ENCODE measurements around the gene PCYT1A.
A peak's percentile ranks its signal among the peaks of the same experiment; 100 is the strongest.
"Not testable (repeated sequence)": the region's sequence is repeated elsewhere in the genome, so short reads cannot be mapped to it uniquely, and the experiment has no call there.

Gene PCYT1A

DNA sequence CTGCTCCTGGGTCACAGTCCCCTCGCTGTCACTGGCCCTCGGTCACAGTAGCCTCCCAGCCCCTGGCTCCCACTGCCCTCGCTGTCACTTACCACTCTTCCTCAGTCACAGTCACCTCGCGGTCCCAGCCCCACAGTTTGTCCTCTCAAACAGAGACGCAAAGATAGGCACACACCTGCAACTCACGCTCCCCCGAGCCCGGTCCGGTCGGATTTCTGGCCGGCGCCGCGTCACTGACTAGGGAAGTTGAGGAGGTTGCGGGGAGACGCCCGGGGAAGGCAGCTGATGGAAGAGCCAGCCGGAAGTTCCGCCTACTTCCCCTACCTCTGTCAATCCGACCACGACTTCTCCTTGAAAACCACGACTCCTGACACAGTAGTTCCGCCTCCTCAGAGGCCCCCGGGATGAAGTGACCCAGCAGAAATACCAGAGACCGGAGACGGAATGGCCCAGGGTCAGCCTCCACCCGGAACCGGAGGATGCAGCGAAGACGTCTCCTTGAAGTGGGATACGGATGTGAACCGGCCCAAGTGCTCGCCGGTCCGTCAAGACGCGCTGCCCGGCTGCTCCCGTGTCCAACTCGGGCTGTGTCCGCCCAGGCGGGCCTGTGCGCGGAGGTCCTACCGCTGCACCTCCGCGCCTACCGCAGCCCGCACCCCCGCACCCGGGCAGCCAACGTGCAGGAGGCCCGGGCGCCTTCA, at the start of gene PCYT1A:
Gene PCYT1A, minus strand, starts transcription at position 287 of the 701 bp plus-strand sequence. CDS start 17,195 bp downstream, outside the sequence.
- peak; percentile 97 for DNase-seq

DNA sequence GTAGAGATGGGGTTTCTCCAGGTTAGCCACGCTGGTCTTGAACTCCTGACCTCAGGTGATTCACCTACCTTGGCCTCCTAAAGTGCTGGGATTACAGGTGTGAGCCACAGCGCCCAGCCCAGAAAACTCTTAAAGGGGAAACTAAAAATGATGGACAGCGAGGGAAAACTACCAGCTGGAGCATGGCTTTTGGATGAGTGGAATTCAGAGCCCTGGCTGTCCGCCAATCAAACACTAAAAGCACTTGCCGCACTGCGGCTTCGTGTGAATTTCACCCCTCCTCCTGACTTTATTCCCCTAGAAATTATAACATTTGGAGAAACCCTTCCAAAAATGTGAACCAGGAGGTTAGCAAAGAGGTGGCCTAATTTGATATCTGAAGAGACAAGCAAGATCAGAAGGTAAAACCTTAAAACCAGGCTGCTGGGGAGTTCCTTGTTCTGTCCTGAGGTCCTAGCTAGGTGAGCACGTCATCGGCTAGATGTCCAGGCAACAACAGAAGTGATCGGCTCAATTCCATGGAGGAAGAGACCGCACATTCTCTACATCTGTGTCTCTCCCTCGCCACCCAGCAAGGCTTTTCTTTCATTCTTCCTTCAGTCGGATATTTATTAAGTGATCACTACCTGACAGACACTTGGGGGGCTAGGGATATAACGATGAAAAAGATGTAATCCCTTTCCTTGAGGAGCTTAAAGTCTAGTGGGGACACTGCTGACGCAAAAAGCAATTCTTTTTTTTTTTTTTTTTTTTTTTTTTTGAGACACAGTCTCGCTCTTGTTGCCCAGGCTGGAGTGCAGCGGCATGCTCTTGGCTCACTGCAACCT, 49.0 kb upstream of the PCYT1A start:
- DNase-seq: no peak

DNA sequence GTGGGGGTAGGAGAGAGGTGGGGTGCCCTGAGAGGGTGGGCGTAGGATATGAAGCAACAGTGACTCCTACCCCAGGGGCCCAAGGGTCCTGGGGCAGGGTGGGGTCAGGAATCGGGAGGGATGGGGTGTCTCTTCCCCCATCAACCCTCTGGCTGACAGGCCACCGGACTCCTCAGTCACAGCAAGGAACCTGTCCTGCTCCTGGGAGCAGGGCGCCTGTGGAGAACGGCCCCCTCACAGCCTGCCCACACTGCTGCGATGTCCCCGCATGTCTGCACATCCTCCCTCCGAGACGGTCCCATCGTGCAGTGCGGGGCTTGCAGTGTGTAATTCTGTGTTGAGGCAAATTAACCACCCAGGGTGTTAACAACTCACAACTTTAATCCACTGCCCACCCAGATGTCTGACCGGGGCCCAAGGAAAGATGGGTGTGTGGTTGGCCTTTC, 48.0 kb upstream of the PCYT1A start:
- no peak for DNase-seq

DNA sequence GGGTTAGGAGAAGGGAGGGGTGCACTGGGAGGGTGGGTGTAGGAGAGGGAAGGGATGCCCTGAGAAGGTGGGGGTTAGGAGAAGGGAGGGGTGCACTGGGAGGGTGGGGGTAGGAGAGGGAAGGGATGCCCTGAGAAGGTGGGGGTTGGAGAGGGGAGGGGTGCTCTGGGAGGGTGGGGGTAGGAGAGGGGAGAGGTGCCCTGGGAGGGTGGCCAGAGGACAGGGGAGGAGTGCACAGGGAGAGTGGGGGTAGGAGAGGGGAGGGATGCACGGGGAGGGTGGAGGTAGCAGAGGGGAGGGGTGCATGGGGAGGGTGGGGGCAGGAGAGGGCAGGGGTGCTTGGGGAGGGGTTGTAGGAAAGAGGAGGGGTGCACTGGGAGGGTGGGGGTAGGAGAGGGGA, 47.5 kb upstream of the PCYT1A start:
- DNase-seq: no peak

DNA sequence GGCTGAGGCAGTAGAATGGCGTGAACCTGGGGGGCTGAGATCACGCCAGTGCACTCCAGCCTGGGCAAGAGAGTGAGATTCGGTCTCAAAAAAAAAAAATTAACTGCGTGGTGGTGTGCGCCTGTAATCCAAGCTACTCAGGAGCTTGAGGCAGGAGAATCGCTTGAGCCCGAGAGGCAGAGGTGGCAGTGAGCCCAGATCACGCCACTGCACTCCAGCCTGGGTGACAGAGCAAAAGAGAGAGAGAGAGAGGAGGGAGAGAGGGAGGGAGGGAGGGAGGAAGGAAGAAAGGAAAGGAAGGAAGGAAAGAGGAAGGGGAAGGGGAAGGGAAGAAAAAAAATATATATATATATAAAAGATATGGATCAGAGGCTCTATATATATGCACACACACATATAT, 44.6 kb upstream of the PCYT1A start:
- DNase-seq: no peak

DNA sequence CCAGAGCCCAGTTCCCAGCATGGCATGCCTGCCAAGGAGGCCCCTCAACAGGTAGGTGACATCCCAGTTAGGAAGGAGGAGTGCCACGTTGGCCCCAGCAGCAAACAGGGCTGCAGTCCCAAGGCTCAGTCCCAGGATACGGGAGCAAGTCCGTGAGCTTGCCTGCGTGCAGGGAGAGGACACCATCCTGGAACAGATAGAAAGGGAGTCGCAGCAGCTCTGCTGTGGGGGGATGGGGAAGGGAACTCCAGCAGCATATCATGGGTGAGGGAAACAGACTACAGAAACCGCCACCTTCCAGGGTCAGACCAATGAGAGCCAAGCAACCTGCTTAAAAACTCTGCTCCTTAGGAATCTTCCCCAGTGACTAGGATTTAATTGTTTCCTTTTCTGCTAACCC, 39.9 kb upstream of the PCYT1A start:
- no peak for DNase-seq

DNA sequence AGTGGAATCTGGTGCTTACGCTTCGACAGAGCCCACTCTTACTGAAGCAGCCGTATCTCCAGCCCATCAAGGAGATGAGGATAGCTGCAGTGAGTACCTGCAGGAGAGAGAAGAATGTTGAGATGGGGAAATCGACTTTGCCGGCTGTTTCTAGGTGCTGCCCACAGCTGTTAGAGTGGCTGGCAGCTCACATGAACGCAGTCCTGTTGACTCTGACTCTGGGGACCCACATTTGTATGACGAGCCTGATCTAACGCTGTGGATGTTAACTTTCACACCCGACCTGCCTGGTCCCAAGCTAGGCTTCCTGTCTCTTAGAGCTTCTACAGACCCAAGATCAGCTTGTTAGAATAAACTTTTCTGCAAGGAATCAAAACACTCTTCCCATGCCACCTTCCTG, 39.4 kb upstream of the PCYT1A start:
- DNase-seq: no peak

DNA sequence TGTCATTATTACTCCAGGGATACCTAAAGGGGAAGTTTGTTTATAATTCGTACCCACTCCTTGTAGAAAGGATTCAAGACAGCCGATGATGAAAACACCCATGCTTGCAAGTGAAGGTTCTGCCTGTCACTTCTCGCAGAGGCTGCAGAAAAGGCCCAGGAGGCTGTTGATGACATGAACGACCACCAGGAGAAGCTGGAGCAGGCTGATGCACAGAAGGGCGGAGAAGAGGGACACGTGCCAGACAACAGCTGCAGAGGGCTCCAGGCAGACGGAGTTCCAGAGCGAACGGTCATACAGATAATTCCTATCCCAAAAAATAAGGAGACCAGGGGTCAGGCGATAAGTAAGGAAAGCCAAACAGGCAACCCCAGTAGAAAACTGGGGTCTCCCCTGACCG, 36.2 kb upstream of the PCYT1A start:
- peak; percentile 79 for DNase-seq

DNA sequence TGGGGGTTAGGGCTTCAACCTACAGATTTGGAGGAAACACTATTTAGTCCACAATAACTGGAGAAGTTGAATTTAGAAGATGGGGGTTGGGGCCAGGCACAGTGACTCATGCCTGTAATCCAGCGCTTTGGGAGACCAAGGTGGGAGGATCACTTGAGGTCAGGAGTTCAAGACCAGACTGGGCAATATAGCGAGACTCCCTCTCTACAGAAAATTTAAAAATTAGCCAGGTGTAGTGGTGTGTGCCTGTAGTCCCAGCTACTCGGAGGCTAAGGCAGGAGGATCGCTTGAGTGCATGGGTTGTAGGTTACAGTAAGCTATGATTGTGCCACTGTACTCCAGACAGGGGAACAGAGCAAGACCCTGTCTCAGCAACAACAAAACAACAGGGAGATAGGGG, 35.5 kb upstream of the PCYT1A start:
- DNase-seq: no peak

DNA sequence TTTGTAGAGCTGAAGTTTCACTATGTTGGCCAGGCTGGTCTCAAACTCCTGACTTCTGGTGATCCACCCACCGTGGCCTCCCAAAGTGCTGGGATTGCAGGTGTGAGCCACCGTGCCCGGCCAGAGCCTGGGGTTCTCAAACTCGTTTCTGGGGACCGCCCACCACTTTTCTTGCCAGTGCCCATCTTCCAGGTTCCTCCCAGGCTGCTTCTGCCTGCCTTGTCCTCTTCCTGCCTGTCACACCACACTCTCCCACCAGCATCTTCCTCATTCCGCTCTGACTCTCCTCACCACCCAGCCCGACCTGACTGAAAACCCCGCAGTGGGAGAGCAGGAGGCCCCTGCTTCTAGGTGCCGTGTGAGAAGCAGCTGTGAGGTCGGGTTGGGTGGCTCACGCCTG, 33.6 kb upstream of the PCYT1A start:
- no peak for DNase-seq

DNA sequence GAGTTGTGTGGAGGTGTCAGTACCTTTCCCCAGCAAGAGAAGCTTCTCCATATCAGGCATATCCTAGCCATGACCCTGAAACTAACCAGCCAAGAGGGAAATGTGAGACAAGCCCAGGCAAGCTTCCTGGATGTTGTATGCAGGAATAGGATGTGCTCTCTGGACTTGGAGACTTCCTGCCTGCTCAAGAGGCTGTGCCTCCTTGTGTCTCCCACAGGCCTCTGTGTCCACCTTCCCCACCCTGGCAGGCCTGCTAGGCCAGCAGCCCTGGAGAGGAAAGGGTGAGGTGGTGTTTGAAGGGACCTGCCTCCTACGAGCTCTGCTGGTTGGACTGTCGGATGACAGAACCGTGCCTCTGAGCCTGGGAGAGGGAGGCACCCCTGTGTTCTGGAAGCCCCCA, 32.6 kb upstream of the PCYT1A start:
- DNase-seq: no peak

DNA sequence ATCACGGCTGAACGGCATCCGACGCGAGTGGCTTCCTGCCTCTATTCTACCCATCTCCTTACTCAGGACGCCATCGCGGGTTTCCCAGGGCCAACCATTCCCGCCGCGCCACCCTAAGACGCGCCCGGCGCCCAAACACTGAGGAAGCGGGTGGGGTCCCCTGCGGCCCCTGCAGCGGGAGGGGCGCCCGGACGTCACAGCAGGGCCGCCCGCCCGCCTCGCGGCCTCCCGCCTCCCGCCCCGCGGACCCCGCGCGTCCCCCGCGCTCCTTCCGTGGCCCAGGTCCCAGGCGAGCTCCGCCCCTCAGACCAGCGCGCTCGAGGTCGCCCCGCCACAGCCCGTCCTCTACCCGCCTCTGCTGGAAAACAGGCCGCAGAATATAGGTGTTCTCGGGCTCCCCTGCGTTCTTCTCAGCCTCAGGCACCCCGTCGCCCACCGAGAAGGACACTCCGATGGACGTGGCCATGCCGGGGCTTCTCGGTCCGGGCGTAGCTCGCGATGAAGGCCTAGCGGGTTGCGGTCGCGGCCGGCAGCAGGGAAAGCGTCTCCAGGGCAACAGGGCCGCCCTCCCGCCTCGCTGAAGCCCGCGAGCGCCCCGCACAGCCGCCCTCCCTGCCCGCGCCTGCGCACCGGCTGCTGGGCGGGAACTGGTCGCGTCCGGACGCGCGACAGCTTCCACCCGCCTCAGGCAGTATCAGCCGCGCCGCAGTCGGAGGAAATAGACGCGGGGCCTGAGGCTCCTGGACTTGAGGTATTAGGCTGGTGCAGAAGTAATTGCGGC, 30.4 kb upstream of the PCYT1A start, which contains the start of gene DYNLT2B:
Gene DYNLT2B, minus strand, starts transcription at position 554 of the 781 bp plus-strand sequence. Its CDS starts 88 bp downstream, at position 466.
- DNase-seq: peak; percentile 96

DNA sequence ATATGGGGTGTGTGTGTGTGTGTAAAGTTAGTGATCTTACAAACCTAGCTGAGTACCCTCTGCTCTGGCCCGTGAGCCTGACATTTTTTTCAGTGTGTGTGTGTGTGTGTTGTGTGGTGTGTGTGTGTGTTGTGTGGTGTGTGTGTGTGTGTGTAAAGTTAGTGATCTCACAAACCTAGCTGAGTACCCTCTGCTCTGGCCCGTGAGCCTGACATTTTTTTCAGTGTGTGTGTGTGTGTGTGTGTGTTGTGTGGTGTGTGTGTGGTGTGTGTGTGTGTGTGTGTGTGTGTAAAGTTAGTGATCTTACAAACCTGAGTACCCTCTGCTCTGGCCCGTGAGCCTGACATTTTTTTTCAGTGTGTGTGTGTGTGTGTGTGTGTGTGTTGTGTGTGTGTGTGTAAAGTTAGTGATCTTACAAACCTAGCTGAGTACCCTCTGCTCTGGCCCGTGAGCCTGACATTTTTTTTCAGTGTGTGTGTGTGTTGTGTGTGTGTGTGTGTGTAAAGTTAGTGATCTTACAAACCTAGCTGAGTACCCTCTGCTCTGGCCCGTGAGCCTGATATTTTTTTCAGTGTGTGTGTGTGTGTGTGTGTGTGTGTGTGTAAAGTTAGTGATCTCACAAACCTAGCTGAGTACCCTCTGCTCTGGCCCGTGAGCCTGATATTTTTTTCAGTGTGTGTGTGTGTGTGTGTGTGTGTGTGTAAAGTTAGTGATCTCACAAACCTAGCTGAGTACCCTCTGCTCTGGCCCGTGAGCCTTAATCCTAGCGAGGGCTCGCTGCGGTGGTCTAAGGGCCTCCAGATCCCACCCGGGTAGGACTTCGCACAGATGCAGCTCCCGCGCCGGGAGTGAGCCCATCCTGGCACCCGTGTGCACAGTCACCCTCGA, 29.5 kb upstream of the PCYT1A start:
- DNase-seq: peak; percentile 35

DNA sequence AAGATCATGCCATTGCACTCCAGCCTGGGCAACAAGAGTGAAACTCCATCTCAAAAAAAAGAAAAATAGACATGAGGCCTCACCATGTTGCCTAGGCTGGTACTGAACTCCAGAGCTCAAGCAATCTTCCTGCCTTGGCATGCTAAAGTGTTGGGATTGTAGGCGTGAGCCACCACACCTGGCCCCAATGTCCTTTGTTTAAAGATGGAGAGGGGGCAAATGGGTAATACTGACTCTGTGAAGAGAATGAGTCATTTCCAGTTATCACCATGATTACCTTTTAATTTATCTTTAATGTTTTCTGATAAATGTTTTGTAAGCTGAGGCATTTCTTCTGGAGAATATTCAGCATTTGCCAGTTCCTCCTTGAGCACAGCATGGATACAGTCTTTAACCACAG, 28.3 kb upstream of the PCYT1A start:
- no peak for DNase-seq

DNA sequence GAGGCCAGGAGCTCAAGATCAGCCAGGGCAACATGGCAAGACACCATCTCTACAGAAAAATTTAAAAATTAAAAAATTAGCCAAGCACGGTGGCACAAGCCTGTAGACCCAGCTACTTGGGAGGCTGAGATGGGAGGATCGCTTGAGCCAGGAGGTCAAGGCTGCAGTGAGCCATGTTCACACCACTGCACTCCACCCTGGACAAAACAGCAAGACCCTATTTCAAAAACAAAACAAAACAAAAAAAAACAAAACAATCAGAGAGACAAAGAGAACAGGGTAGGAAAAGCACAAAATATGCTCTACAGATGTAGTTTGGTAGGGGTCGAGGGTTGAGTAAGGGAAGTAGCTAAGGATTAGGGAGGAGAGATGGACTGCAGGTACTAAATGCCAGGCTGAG, 27.1 kb upstream of the PCYT1A start:
- no peak for DNase-seq

DNA sequence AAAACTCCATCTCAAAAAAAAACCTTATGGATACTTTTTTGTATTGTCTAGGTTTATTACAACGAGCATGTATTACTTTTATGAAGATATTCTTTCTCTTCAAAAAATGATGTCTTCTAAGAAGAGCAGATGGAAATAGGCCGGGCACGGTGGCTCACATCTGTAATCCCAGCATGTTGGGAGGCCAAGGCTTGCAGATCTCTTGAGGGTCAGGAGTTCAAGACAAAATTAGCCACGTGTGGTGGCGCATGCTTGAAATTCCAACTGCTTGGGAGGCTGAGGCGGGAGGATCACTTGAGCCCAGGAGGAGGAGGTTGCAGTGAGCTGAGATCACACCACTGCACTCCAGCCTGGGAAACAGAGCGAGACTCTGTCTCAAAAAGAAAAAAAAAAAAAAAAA, 26.6 kb upstream of the PCYT1A start:
- DNase-seq: not testable (repeated sequence)

DNA sequence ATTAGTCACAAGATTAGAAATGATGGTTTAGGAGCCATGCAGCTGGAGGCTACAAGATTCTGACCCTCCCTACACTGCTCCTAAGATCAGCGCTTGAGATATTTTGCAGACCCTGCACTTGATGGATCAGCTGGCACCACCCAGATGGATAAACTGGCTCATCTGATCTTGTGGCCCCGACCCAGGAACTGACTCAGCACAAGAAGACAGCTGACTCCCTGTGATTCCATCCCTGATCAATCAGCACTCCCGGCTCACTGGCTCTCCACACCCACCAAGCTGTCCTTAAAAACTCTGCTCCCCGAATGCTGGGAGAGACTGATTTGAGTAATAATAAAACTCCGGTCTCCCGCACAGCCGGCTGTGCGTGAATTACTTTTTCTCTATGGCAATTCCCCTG, 15.4 kb upstream of the PCYT1A start:
- not testable (repeated sequence) for DNase-seq

DNA sequence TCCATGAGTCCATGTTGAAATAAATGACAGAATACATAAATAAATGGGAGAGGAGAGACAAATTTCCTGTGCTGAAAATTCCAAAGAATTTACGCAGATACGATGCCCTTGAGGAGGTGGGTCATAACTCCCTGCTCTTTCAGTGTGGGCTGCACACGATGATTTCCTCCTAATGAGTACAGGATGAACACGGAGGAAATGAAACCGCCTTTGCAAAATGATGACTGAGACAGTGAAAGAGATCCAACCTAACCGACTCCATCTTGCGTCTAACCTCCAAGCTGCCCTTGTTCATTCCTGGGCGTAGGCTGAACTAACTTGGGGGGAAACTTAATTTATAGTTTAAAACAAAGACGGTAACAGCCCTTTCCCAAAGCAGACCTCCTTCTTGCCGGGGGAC, 15.0 kb upstream of the PCYT1A start:
- not testable (repeated sequence) for DNase-seq

DNA sequence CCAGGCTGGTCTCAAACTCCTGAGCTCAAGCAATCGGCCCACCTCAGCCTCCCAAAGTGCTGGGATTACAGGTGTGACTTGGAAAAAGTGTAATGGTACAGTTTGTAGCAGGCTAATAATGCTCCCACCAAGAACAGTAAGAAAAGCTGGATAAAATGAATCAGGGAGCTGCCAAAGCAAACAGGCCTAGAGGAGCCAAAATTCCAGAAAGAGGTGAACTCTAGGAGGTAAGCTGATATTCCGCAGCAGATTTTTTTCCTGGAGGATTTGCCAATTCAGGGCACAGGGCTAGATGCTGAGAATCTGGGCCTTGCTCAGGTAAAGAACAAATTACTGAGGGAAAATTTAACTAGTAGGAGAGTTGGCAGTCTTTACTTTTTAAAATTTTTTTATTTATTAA, 11.0 kb upstream of the PCYT1A start:
- DNase-seq: no peak

DNA sequence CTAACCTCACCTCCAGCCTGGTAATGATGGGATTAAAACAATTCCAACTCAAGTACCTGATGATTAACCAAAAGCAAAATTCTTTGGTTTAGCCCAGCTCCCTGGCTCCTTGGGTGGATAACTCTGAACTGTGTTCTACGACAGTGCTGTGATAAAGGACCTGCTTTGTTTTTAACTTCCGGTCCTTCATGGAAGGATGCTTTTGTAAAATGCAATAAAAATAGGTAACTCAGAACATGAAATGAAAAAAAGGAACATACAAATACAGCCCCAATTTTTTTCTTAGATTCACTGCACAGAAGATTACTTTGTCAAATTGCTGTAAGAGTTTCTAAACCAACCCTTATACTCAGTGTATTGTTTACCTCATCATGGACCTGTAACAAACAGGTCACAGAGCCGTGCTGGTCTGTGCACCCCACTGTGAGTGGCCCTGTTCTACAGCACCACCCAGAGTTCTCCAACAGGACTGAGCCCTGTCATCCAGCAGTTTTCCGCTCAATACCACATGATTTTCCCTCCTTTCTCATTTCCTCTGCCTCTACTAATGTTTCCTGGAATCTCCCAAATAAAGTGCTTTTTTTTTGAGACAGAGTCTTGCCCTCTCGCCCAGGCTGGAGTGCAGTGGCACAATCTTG, 4.9 kb upstream of the PCYT1A start:
- no peak for DNase-seq

DNA sequence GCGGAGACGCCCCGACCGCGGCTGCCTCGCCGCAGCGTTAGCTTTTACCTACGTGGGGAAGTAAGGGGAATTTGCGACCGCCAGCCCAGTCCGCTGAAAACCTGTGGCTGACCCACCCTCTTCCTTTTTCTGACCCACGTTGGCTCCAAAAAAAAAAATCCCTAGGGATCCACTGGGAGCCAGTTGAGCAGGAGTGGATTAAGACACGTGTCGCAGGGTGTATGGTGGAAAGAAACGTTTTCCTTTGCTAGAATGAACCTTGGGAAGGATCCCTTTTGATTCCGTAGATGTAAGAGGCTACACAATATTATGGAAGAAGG, 575 bp upstream of the PCYT1A start:
- peak; percentile 79 for DNase-seq

DNA sequence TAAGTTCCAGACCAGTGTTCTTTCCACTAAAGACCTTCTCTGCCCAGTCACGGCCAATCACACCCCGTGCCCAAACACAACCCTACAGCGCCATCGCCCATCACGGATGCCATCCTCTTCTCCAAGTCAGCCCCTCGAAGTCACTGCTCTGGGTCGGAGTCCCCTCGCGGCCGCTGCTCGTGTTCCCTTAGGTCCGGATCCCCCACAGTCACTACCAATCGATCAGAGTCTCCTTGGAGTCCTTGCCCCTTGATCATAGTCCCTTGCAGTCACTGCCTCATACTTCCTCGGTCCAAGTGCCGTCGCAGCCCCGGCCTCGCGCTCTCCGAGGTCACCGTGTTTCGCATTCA, 461 bp downstream of the PCYT1A start:
- no peak for DNase-seq

Measured in eye (tissue), 1 donor.